Pons (tissue), 1 donor: Measurements from ENCODE around the gene PRXL2B.
"Not testable (repeated sequence)": the region's sequence is repeated elsewhere in the genome, so short reads cannot be mapped to it uniquely, and the experiment has no call there.

Experiments used
- DNase-seq: peaks from one replicate; pipeline ENCODE4 v3.0.0-alpha.2; 2016; ENCODE audit warnings: low spot score

PRXL2B gene

DNA sequence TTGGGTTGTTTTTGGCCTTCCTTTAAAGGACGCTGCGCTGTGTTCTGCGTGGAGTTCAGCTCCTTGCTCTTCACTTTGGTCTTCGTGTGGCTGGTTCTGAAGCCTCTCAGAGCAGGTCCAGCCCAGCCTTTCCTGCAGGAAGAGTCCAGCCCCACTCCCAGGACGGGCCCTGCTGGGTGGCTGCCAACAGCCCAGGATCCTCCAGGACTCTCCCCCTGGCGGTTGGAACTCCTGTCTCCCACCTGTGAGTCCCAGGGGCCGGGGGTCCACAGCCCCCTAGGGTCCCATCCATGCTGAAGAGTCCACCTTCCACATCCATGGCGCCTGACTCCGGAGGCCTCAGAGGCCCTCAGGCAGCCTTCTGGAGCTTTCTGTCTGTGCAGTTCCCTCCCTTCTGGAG is 35.0 kb upstream of the PRXL2B start:
- not testable (repeated sequence) for DNase-seq

DNA sequence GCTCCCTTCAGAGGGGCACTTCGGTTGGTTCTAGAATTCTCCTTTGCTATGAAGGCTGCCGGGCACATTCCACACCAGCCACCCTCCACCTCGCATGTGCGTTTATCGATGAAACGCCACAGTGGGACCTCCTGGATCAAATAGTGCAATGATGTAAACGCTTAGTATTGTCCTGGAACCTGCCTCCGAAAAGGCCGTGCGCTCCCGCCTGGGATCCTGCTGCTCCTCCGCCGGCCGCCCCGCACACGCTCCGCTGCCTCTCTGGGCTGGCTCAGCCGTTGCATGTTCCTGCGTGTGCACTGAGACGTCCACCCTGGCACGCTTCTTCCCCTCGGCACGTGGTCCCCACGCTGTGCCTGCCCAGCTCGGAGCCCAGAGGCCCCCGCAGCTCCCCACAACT is 34.4 kb upstream of the PRXL2B start:
- no peak for DNase-seq

DNA sequence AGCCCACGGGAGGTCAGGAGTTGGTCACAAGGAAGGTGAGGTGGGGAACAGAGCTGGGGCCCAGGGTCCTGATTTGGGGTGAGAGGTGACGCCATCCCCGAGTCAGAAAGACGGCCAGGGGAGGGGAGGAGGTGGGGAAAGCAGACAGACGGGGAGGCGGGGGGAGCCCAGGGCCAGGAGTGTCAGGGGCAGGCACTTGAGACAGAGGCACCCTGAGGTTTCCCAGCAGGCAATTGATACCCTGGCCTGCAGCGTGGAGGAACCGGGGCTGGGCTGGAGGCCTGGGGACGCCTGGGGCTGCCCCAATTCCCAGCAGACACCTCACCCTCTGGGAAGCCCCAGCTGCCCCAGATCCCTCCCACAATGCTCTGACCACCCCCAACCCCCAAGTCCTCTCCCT is 33.5 kb upstream of the PRXL2B start:
- not testable (repeated sequence) for DNase-seq

DNA sequence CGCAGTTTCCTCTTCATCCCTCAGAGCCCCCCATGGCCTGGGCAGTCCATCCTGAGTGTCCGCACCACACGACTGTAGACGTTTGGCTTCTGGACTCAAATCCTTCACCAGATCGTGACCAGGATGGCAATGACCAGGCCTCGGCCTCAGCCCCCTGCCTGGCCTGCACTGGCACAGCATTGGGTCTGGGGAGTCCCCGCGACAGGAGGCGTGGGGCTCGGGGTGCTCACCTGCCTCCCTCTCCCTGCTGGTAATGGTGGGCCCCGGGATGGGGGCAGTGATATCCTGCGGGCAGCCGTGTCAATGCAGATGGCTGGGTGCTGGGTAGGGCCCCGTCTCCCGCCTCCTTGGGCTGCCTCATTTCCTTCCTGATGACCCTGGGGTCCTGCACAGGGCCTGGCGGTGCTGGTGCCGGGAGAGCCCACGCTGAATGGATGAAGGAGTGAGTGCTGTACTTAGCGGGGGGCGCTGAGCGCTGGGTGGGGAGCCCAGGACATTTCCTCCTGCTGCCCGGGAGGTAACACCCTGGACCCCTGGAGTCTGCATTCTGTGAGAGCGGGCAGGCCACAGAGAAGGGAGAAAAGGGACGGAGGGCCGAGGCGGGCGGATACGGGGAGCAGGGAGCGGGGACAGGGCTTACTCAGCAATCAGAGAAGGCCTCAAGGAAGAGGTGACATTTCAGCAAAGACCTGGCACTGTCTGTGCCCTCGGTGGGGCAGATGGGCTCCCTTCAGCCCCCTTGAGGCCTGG is 32.5 kb upstream of the PRXL2B start:
- DNase-seq = no peak

DNA sequence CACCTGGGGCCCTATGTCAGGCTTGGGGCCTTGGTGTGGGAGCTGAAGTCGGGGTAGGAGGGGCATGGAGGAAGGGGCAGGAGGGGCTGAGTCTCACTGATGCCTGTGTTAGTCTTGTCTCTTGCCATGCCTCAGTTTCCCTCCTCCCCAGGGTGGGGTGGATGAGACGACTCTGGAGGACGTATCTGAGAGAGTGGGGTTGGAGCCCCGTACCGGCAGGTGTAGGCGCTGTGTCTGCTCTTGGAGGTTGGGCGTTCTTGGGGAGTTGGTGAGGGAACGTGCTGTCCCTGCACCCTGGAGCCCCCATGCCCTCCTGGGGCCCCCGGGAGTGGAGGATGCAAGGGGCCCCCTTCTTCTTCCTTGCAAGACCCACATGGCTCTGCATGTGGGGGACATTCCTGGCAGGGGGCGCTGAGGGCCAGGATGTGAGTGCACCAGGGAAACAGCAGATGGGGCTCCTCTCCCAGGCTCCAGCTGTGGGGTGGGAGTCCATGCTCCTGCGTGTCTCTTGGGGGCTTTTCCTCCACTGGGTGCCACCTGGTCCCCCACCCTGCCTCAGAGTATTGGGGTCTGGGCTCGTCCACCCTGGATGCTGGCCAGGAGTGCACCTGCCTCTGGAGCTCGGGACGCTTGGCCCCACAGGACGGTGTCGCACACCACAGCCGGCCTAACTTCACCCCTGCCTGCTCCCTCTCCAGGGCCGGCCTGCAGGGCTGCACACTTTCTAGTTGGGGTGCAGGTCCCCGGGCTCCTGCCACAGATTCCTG is 31.8 kb upstream of the PRXL2B start:
- DNase-seq = peak; percentile 30

DNA sequence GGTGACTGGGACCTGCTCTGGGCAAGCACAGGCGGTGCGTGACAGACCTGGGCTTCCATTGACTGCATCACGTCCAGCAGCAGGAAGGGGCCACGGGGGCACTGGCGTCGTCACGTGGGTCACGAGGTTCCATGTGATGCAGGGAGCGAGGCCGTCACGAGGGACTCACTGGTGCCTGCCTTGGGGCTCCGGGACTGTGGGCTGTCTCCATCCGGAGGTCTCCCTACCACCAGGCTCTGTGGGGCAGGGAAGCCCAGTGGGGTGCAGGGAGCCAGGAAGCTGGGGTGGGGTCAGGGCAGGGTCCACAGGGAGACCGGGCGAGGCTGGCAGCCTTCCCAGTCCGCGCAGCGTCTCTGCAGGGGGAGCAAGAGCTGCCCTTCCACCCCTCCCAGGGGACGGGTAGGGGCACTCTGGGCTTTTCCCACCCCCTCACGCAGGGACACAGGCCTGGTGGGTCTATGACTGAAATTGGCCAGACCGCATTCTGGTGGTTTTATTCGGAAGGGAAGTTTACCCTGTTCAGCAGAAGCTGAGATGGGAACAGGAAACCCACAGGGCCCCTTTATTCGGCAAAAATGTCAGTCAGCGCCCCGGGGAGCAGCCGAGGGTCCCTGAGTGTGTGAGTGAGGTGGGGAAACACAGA is 30.8 kb upstream of the PRXL2B start:
- DNase-seq = peak; percentile 50

DNA sequence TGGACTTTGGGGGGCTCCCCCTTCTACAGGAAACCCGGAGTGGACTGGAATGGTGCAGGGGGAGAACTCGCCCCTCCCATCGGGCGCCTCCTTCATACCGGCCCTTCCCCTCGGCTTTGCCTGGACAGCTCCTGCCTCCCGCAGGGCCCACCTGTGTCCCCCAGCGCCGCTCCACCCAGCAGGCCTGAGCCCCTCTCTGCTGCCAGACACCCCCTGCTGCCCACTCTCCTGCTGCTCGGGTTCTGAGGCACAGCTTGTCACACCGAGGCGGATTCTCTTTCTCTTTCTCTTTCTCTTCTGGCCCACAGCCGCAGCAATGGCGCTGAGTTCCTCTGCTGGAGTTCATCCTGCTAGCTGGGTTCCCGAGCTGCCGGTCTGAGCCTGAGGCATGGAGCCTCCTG is 30.3 kb upstream of the PRXL2B start, which contains the start of gene TNFRSF14:
TSS of gene TNFRSF14 (plus strand) at position 95 of the 401 bp plus-strand sequence. CDS start at position 389, 294 bp downstream.
- no peak for DNase-seq

DNA sequence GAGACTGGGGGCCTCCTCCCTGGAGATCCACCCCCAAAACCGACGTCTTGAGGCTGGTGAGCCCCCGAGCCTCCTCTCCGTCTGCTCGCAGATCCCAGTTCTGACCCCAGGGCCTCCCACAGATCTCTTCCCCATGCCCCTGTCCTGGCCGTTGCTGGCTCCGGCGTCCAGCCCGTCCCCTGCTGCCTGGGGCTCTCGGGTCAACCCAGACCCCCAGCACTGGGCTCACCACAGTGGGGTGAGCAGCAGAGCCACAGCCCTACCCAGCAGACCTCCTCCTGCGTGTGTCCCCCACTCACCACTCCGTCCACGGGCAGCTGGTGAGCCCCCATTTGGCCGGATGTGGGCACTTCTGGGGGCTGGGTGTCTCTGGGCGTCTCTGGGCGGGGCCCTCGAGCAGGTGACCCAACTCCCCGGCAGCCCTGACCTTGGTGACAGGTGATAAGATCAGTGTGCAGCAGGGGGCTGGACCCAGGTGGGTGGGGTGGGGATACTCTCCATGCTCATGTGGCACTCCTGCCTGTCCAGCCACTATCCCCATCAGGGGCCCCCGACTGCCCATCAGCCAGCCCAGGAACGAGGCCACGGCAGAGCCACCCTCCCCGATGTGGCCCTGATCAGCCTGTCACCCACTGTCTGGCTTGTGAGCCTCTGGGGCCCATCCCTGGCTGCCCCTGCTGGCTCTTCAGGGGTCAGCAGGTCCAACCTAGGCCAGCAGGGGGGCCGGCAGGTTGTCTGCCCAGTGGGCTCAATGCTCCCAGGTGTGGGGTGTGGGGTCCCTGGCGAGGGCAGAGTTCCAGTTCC is 29.7 kb upstream of the PRXL2B start:
- no peak for DNase-seq

DNA sequence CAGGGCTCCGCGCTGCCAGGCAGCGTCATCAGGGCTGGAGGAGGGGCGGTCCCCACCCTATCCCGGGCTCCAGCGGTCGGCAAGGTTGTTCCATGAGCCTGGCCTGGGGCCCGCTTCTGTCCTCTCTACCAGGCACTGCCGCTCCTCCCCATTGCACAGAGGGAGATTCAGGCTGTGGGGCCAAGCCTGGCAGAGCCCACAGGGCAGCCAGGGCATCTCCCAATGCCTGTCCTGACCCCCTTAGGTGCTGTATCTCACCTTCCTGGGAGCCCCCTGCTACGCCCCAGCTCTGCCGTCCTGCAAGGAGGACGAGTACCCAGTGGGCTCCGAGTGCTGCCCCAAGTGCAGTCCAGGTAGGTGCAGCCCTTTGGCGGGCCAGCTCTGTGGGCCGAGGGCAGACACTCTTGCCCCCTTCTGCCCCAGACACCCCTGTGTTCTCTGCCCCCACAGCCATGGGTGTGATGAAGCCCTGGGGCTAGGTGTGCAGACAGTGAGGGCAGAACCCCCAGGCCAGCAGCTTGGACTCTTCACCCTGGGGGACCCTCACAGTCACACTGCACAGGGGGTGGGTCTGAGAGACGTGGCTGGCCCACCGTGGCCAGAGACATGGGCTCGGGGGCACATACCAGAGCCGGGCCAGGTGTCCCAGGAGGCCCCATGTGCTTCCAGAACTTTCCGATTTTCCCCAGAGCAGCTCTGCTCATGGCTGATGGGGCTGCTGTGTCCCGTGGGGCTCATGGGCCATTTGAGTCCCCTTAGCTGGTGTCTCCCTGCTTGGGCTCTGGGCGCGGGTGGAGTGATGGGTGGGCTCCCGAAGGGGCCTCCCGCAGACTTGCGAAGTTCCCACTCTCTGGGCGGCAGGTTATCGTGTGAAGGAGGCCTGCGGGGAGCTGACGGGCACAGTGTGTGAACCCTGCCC is 28.8 kb upstream of the PRXL2B start:
- DNase-seq = no peak

DNA sequence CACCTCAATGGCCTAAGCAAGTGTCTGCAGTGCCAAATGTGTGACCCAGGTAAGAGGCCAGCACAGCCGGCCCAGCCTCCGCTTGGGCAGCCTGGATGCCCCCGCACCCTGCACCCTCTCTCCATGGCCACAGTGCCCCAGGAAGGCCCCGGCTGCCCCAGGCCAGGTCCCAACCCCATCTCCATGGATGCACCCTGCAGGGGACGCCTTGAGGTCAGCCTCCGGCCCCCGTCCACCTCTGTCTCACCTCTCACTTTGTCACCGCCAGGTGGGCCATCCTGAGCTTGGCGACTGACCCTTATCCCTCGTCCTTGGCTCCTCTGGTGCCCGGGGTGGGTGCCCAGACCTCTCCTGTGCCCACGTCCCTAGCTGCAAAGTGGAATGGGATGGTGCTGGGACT is 28.2 kb upstream of the PRXL2B start:
- no peak for DNase-seq

DNA sequence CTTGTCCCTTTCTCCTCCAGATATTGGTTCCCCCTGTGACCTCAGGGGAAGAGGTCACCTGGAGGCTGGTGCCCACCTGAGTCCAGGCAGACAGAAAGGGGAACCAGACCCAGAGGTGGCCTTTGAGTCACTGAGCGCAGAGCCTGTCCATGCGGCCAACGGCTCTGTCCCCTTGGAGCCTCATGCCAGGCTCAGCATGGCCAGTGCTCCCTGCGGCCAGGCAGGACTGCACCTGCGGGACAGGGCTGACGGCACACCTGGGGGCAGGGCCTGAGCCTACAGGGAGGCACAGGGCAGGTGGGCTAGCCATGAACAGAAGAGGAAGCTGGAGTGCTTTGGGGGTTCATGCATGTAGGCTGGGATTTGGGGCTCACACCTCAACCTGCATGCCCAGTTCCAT is 27.7 kb upstream of the PRXL2B start:
- no peak for DNase-seq

DNA sequence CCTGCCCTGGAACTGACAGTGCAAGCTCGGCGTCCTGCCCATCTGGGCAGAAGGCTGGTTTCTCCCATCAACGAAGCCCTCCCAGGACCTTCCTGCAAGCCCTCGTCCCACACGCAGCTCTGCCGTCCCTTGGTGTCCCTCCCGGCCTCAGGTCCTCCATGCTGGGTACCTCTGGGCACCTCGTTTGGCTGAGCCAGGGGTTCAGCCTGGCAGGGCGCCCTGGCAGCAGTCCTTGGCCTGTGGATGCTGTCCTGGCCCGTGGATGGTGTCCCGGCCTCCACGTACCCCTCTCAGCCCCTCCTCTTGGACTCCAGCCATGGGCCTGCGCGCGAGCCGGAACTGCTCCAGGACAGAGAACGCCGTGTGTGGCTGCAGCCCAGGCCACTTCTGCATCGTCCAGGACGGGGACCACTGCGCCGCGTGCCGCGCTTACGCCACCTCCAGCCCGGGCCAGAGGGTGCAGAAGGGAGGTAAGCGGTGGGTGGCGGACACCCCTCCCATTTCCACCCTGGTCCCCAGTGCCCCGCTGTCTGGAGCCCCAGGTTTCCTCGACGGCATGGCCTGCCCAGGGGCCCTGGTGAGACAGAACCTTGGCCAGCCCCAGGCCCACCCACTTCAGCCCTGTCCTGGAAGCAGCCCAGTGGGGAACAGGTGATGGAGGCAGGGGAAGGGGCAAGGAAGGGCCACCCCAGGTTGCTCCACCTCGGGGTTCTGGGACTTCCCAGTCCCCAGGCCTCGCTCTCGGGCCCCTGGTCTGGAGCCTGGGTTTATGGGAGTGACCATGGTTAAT is 26.9 kb upstream of the PRXL2B start:
- DNase-seq = no peak

DNA sequence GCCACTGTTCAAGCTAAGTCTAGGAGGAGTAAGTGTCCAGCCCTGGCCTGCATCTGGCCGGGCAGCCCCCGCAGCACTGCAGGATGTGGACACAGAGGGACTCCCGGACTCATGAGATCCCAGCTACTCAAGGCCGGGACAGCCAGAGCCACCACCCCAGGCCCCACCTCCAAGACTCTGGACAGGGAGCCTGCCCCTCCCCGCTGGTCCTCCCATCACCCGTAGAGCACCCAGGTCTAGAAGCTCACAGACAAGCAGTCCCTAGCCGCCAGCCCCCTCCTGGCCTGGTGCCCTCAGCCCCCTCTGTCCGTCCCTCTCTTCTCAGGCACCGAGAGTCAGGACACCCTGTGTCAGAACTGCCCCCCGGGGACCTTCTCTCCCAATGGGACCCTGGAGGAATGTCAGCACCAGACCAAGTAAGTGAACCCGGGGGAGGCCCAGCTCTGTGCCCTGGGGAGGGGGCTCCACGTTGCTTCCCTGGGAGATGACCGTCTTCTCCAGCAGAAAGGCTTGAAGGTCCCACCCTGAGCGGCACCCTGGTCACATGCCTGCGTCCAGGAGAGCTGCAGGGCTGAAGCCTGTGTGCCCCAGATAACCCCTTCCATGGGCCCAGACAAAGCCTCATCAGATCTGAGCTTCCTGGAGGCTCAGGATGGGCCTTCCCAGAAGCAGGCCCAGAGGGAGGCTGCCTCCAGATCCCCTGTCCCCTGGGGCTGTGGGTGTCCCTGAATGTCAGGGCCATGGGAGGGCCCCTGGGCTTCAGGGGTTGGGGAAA is 26.1 kb upstream of the PRXL2B start:
- DNase-seq = no peak

DNA sequence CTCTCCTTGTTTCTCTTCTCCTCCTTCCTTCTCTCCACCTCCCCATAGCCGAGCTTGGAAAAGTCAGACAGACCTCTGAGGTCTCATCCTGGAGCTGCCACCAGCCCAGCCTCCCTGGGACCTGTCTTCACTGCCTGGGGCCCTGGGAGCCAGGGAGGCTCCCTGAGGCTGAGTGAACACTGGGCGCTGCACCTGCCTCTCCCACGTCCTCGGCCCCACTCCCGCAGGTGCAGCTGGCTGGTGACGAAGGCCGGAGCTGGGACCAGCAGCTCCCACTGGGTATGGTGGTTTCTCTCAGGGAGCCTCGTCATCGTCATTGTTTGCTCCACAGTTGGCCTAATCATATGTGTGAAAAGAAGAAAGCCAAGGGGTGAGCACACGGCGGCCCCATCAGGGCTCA is 25.1 kb upstream of the PRXL2B start:
- DNase-seq = no peak

DNA sequence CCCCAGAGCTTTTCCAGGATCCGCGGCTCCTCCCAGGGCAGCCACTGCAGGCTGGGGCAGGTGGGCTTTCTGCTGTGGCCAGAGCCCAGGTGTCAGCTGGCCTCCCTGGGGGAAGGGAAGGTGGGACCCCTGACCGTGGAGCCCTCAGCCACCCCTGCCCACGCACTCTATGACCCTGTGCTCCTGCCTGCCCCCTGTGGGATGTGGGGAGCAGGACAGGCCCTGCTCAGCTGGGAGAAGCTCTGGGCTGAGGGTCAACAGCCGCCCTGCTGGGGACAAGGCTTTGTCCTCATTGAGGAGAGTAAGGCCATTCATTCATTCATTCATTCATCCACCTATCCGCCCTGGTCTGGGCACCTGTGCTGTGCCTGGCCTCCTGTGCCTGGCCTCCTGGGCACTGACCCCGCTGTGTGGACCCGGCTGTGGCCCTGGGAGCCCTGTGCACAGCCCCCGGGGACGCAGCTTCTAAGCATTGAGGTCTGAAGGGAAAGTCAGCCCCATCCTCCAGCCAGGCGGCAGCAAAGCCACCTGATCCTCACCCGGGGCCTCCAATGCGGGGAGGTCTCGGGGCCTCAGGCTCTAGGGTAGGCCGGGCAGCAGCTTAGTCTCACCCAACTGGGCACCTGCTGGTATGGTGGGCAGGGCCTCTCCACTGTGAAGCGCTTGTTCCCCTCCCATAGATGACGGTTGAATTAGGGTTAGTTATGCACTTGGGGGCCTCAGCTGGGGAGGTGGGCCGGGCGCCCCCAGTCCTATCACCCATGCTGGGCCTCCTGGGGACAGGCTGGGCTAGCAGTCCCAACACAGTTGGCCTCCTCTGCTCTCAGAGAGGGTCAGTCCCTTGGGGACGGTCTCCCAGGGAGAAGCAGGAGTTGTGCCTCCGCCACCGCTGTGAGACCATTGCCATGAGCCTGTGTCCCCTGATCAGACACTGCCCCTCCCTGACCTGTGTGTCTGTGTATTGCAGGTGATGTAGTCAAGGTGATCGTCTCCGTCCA is 24.4 kb upstream of the PRXL2B start:
- no peak for DNase-seq

DNA sequence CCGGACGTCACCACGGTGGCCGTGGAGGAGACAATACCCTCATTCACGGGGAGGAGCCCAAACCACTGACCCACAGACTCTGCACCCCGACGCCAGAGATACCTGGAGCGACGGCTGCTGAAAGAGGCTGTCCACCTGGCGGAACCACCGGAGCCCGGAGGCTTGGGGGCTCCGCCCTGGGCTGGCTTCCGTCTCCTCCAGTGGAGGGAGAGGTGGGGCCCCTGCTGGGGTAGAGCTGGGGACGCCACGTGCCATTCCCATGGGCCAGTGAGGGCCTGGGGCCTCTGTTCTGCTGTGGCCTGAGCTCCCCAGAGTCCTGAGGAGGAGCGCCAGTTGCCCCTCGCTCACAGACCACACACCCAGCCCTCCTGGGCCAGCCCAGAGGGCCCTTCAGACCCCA is 23.4 kb upstream of the PRXL2B start:
- no peak for DNase-seq

DNA sequence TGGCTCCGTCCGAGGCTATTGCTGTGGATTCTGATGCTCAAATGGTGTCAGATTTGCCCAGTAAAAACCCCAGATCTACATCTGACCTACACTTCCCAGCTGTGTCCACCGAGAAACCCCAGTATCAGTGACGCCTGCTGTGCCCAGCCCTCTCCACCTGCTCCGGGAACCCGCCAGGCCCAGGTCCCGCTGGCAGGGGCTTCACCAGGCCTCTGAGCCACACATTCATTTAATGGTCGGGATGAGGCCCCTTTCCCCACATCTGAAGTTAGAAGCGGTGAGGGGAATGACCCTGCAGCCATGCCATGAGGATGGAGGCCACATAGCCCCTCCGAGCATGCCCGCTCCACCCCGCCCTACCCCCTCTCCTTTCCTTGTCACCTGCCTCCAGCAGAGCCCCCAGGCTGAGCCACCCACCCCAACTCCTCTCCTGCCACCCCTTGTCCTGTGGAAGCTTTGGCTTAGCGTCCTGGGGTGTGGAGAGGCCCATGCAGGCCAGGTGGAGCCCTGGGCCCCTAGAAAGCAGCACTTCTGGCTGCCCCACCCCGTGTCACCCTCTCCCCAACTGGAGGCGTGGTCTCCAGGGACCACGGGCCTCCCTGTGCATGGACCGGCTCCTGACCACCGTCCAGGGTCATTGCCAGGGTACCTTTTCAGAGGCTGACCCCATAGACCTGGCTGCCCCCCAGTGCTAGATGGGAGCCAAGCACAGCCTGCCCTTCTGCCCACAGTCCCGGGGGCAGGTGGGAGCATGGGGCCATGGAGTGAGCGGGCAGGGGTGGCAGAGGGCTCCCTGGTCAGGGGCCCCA is 22.4 kb upstream of the PRXL2B start:
- no peak for DNase-seq
